CD4-positive, alpha-beta T cell (primary cell): ENCODE results near the gene PTPRM. TPM values are rescaled to one million over a fixed set of nuclear protein-coding genes. Genes with fewer than 3 reads are reported as not detected.

Experiments
- ATAC-seq: fragments of 200-7000 bp; cut with Tn5 transposase; one replicate; pipeline ENCODE4 v1.10.0; 2022; ENCODE audit warnings: mild to moderate bottlenecking; ENCODE audit not compliant: poor library complexity
- CTCF ChIA-PET: fragments of 350-600 bp; sonication (Branson Sonifier 250); formaldehyde crosslinking; loops from one replicate; lab custom pipeline; 2021; ENCODE audit warnings: antibody characterized with exemption, inconsistent platforms; lab: Charles Lee
- POLR2A ChIA-PET: fragments of 350-600 bp; sonication (Branson Sonifier 250); formaldehyde crosslinking; loops from one replicate; lab custom pipeline; 2021; ENCODE audit warnings: antibody characterized with exemption, inconsistent platforms; lab: Charles Lee
- DNase-seq, 14 experiments: peaks; one replicate each; pipeline ENCODE4 v3.0.0-alpha.2; 2013 to 2020; ENCODE audit warnings: mixed read lengths in 2 of 14
- H3K27ac ChIP-seq, 2 donors: one replicate each; pipeline versions ENCODE4 v1.5.1 to v1.7.0; 2013; ENCODE audit warnings: low read length in 2 of 2, low read depth in 1 of 2, mild to moderate bottlenecking in 1 of 2
- H3K27me3 ChIP-seq, 2 experiments: 1 replicate in 1 of 2; 2 replicates in 1 of 2; pipeline versions ENCODE4 v1.6.1 to v1.7.0; 2013; ENCODE audit warnings: low read length in 2 of 2, control low read depth in 1 of 2, mild to moderate bottlenecking in 1 of 2, moderate library complexity in 1 of 2; ENCODE audit not compliant: insufficient read depth in 2 of 2, control insufficient read depth in 1 of 2
- H3K36me3 ChIP-seq: one replicate; pipeline ENCODE4 v1.6.1; 2013; ENCODE audit warnings: low read length, control low read depth; ENCODE audit not compliant: insufficient read depth
- H3K4me1 ChIP-seq: one replicate; pipeline ENCODE4 v1.6.1; 2013; ENCODE audit warnings: low read length, control low read depth; ENCODE audit not compliant: insufficient read depth
- H3K4me3 ChIP-seq: one replicate; pipeline ENCODE4 v1.5.1; 2013; ENCODE audit warnings: mild to moderate bottlenecking, low read length, moderate library complexity
- H3K9me3 ChIP-seq, 2 experiments: 1 replicate in 1 of 2; 2 replicates in 1 of 2; pipeline versions ENCODE4 v1.6.1 to v1.7.0; 2013; ENCODE audit warnings: low read length in 2 of 2, mild to moderate bottlenecking in 2 of 2, control low read depth in 1 of 2, moderate library complexity in 1 of 2; ENCODE audit not compliant: control insufficient read depth in 1 of 2, insufficient read depth in 1 of 2
- H3K27ac Mint-ChIP-seq: one replicate; pipeline ENCODE4 v1.8.0; 2020; ENCODE audit warnings: mixed read lengths
- H3K27me3 Mint-ChIP-seq: one replicate; pipeline ENCODE4 v1.8.0; 2021; ENCODE audit warnings: mixed read lengths
- H3K36me3 Mint-ChIP-seq: one replicate; pipeline ENCODE4 v1.8.0; 2021; ENCODE audit warnings: low read depth, mixed read lengths
- H3K4me1 Mint-ChIP-seq: one replicate; pipeline ENCODE4 v1.8.0; 2021; ENCODE audit warnings: low read depth, mixed read lengths
- H3K4me3 Mint-ChIP-seq: one replicate; pipeline ENCODE4 v1.8.0; 2020; ENCODE audit warnings: mild to moderate bottlenecking, mixed read lengths
- H3K9me3 Mint-ChIP-seq: one replicate; pipeline ENCODE4 v1.8.0; 2020; ENCODE audit warnings: mixed read lengths
- CTCF ChIP-seq: fragments of 200-600 bp; IDR thresholded peaks from one replicate; pipeline ENCODE4 v1.8.0; 2022; ENCODE audit warnings: antibody characterized with exemption, mild to moderate bottlenecking
- intact Hi-C, 2 experiments: fragments of 100-400 bp; cut with DNase I in 1 of 2; cut with micrococcal nuclease in 1 of 2; formaldehyde crosslinking; loops; one replicate each; pipeline versions ENCODE4 v1.15.1 to v1.9.0; 2023 to 2025; cut with DNase I, micrococcal nuclease
- total RNA-seq, 174 experiments: library from RNA in 2 of 174; stranded (reverse) in 2 of 174; gene quantifications; one replicate each; pipeline ENCODE4 v1.2.3 and lab custom pipeline; 2021 to 2026

Gene PTPRM
- total RNA-seq, 2 experiments from 2014 or later: 21.7 to 21.9 TPM

- Histone ChIP-seq H3K27ac (no peak overlapping the region), H3K4me1 (no peaks in the 10 kb centered on the region), H3K4me3 (no peak overlapping the region), H3K27me3 (no peaks in the 10 kb centered on the region), H3K9me3 (peaks cover 8% of the 10 kb centered on the region in 2 experiments), H3K36me3 (no peaks in the 10 kb centered on the region)
- DNase-seq (no peak), ATAC-seq (no peak)
- ChIA-PET POLR2A (no interaction called here), CTCF (no interaction called here)
- Mint-ChIP-seq H3K36me3 (no peaks in the 10 kb centered on the region), H3K27ac (no peak overlapping the region), H3K4me3 (no peak overlapping the region), H3K4me1 (no peaks in the 10 kb centered on the region), H3K9me3 (peaks cover 5% of the 10 kb centered on the region), H3K27me3 (no peaks in the 10 kb centered on the region)
- TF ChIP-seq CTCF: no peak
- intact Hi-C loops: no loop called here
Measured at GRCh38 chr18:7844418-7844817, 277.3 kb downstream of the PTPRM start.

GRCh38 chr18:7846335-7846734, 279.2 kb downstream of the PTPRM start:
- CTCF ChIA-PET: no interaction called here
- H3K9me3 ChIP-seq: peaks cover 8% of the 10 kb centered on the region in 2 experiments
- intact Hi-C loops: no loop called here
- H3K36me3 ChIP-seq: no peaks in the 10 kb centered on the region
- H3K4me3 ChIP-seq: no peak overlapping the region
- Mint-ChIP-seq H3K4me1 (no peaks in the 10 kb centered on the region), H3K4me3 (no peak overlapping the region), H3K27me3 (no peaks in the 10 kb centered on the region), H3K36me3 (no peaks in the 10 kb centered on the region), H3K9me3 (peaks cover 12% of the 10 kb centered on the region), H3K27ac (no peak overlapping the region)
- no peak for TF ChIP-seq CTCF
- no peak for ATAC-seq
- no peaks in the 10 kb centered on the region for H3K27me3 ChIP-seq
- no peaks in the 10 kb centered on the region for H3K4me1 ChIP-seq
- DNase-seq: no peak
- H3K27ac ChIP-seq: no peak overlapping the region
- POLR2A ChIA-PET: interaction anchor here (1.1 kb wide), 1 partner anchor 12 kb away, joined by 3 read pairs; no protein-coding TSS in a partner anchor

GRCh38 chr18:7847357-7848053, 280.4 kb downstream of the PTPRM start:
- Histone ChIP-seq H3K27ac (no peak overlapping the region), H3K27me3 (no peaks in the 10 kb centered on the region), H3K4me3 (no peak overlapping the region), H3K36me3 (no peaks in the 10 kb centered on the region), H3K4me1 (no peaks in the 10 kb centered on the region), H3K9me3 (peaks cover 8 to 12% of the 10 kb centered on the region in 2 experiments)
- no peaks in the 10 kb centered on the region for H3K36me3 Mint-ChIP-seq
- no peaks in the 10 kb centered on the region for H3K27me3 Mint-ChIP-seq
- H3K27ac Mint-ChIP-seq: no peak overlapping the region
- intact Hi-C loops: no loop called here
- H3K4me3 Mint-ChIP-seq: no peak overlapping the region
- no peak for ATAC-seq
- no peak for TF ChIP-seq CTCF
- ChIA-PET POLR2A (interaction anchor here (1.1 kb wide), 1 partner anchor 11 kb away, joined by 3 read pairs; no protein-coding TSS in a partner anchor), CTCF (no interaction called here)
- no peak for DNase-seq
- H3K9me3 Mint-ChIP-seq: peaks cover 12% of the 10 kb centered on the region
- H3K4me1 Mint-ChIP-seq: no peaks in the 10 kb centered on the region
